Erythroblast (primary cell): ENCODE results near the gene SLC66A3.
"Not testable (repeated sequence)": the region's sequence is repeated elsewhere in the genome, so short reads cannot be mapped to it uniquely, and the experiment has no call there.

Experiments
- DNase-seq, 2 experiments: peaks; one replicate each; lab custom pipeline; 2025; lab: John Stamatoyannopoulos, UW
- GATA1 ChIP-seq: IDR thresholded peaks from 2 replicates; pipeline ENCODE4 v1.6.1; 2011; ENCODE audit warnings: low read depth, mild to moderate bottlenecking, control low read depth, low read length, moderate library complexity
- POLR2A ChIP-seq: IDR thresholded peaks from 2 replicates; pipeline ENCODE4 v1.6.1; 2011; ENCODE audit warnings: mild to moderate bottlenecking, low read length

SLC66A3 gene

DNA sequence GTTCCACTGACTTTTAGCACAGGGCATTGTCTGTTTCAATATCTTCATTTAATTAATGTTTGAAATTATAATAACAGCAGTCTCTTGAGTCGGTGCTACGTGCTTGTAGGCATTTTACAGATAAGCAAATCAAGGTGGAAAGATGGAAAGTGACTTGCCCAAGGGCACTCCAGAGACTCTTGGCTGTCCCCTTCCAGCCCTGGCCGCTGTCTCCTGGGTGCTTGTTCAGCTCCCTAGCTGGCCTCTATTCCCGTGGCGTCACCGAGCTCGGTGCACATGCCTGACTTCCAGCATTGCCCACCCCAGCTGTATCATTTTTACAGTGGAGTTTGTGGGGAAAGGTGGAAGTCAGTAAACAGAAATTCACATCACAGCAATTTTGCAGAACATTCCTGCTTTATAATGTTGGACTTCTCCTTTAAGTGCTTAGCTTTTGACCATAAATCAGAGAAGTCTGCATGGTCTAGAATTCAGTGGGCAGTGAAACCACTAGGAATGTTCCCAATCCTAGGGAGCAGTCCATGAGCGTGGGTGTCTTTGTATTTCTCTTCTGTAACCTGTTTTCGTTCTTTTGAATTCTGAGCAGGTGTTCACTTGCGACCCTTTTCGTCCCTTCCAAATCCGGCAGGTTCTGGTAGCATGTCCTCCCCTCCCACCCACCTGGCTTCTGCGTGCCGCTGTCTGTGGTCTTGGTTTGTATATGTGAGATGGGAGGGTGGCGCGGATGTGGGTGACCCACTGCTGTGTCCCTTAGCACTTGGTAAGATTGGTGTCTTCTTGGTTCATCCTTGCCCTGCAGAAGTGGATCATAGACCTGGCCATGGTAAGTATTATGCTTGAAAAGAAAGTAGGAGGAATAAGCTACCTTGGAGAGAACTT lies 8.4 kb downstream of the SLC66A3 start:
- DNase-seq: no peak
- no peak for TF ChIP-seq POLR2A
- TF ChIP-seq GATA1: no peak

DNA sequence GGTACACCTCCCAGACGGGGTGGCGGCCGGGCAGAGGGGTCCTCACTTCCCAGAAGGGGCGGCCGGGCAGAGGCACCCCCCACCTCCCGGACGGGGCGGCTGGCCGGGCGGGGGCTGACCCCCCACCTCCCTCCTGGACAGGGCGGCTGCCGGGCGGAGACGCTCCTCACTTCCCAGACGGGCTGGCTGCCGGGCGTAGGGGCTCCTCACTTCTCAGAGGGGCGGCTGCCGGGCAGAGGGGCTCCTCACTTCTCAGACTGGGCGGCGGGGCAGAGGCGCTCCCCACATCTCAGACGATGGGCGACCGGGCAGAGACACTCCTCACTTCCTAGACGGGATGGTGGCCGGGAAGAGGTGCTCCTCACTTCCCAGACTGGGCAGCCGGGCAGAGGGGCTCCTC lies 9.8 kb downstream of the SLC66A3 start:
- DNase-seq: not testable (repeated sequence)

DNA sequence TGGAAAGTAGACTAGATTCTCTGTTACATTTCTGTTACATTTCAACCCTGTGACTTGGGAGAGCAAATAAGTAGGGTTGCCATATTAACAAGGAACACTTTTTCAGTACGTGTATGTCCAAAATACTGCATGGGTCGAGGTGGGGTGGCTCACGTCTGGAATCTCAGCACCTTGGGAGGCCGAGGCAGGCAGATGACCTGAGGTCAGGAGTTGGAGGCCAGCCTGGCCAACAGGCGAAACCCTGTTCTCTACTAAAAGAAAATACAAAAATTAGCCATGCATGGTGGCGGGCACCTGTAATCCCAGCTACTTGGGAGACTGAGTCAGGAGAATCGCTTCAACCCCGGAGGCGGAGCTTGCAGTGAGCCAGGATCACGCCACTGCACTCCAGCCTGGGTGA lies 11.2 kb downstream of the SLC66A3 start:
- no peak for DNase-seq
- TF ChIP-seq GATA1: no peak
- no peak for TF ChIP-seq POLR2A

- TF ChIP-seq GATA1: no peak
- TF ChIP-seq POLR2A: no peak
- DNase-seq: no peak
Observed at GRCh38 chr2:11168488-11168887, 13.2 kb downstream of the SLC66A3 start.

DNA sequence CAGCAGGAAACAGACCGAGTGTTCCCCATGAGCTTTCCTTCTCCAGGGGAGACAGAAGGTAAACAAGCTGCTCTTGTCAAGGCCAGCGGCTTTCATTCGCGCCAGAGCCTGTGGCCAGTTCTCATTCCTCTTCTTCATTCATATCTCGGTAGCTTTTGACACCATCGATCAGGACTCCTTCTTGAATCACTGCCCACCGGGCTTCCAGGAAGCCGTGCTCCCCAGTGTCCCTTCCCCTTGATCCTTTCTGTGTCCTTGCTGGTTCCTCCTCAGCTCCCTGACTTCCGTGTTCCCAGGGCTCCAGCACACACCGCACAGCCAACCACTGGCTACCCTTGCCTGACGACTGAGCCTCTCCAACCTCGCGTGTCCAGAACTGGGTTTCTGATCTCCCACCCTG lies 14.1 kb downstream of the SLC66A3 start:
- DNase-seq: no peak
- no peak for TF ChIP-seq POLR2A
- TF ChIP-seq GATA1: no peak

DNA sequence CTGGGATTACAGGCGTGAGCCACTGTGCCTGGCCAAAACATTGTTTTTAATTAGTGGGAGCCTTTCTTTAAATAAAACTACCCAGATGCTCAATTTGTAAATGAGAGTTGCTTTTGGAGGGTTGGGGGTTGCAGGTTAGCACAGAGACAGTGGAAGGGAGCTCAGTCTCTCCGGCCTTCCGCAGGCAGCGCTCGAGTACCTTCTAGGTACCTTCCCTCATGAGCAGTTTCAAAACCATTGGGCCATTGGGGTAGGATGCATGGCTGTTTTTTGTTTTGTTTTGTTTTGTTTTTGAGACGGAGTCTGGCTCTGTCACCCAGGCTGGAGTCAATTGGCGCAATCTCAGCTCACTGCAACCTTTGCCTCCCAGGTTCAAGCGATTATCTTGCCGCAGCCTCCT lies 19.0 kb downstream of the SLC66A3 start:
- no peak for DNase-seq

GRCh38 chr2:11175293-11175795 lies 20.1 kb downstream of the SLC66A3 start:
- no peak for TF ChIP-seq POLR2A
- no peak for TF ChIP-seq GATA1
- no peak for DNase-seq

More for the DNA sequence above, 19.0 kb downstream of the SLC66A3 start:
- TF ChIP-seq POLR2A (no peak), GATA1 (no peak)

- DNase-seq: no peak
- TF ChIP-seq POLR2A: no peak
Observed at GRCh38 chr2:11177871-11178690, 22.8 kb downstream of the SLC66A3 start.

GRCh38 chr2:11179196-11179595 lies 23.9 kb downstream of the SLC66A3 start:
- DNase-seq: no peak
- no peak for TF ChIP-seq POLR2A

GRCh38 chr2:11179899-11180298 lies 24.6 kb downstream of the SLC66A3 start:
- no peak for DNase-seq
- TF ChIP-seq POLR2A (no peak), GATA1 (no peak)

DNA sequence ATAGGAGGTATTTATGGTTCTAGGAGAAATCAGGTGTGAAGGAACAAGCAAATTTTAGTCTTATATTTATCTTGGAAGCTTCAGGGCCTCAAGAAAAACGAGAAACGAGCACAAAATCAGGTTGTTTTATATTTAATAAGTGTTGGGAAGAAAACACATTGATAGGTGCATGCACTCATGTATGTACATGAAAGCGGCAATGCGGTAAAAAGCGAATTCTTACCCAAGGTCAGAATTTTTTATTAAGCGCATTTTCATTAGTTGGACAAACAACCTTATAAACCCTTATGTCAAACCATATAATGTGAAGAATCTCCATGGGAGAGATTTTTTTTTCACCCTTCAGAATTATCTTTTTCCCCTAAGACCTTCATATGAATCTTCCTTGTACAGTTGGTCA lies 25.4 kb downstream of the SLC66A3 start:
- DNase-seq: no peak
- no peak for TF ChIP-seq POLR2A
- TF ChIP-seq GATA1: no peak

DNA sequence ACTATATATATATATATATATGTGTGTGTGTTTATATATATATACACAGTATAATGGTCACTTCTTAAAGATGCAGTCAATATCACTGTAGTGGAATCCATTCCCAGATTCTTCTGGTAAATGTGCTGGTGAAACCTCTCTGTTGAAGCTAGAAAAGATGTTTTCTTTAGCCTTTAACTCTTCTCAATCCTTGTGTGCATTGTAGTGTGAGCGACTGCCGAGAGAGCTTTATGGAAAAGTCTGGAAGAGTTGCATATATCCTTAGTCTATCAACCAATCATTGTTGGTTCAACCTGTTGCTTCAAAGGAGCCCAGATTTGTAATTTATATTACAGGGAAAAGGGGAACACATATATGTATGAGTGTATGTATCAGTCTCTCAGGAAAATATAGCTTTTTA lies 27.7 kb downstream of the SLC66A3 start:
- DNase-seq: no peak
- TF ChIP-seq GATA1 (no peak), POLR2A (no peak)

DNA sequence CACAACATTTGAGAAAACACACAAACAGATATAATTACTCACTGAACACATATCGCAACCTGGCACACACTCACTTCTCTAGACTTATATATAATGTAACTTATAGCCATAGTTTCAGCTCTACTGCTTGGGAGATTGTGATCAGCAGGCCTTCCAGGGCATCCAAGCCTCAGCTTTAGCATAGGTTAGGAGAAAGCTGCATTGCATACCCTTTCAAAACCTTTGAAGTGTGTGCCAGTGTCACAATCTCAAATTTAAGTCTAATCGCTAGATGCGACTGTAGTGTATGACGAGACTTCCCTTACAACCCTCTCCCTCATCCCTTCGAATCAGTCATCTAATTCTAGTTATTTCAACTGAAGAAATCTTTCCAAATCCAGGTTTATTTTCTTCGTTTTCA lies 30.9 kb downstream of the SLC66A3 start:
- no peak for DNase-seq
- no peak for TF ChIP-seq GATA1
- no peak for TF ChIP-seq POLR2A

DNA sequence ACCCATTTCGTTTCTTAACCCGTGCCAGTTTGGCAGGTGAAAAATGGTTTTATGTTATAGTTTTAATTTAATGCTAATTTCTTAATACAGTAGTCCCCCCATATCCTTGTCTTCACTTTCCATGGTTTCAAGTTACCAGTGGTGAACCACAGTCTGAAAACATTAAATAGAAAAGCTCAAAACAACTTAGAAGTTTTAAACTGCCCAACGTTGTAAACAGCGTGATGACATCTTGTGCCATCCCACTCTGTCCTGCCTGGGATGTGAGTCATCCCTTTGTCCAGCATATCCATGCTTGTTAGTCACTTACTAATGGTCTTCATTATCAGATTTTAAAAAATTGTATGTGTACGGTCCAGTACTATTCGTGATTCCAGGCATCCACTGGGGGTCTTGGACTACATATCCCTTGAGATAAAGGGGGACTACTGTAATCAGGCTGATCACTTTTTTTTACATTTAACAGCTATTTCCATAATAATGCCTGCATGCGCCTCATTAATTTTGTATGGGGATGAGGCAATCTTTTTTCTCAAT lies 31.9 kb downstream of the SLC66A3 start:
- DNase-seq: peak in 1 of 2 experiments; percentile 25
- TF ChIP-seq POLR2A (no peak), GATA1 (no peak)
